ENCODE data around the gene CRADD. TPM values are rescaled to one million over a fixed set of nuclear protein-coding genes. Genes with fewer than 3 reads are reported as not detected.

The CRADD gene
- total RNA-seq, 4 donors from 2014 or later = 16.1 to 43.3 (median 26.5) TPM

DNA sequence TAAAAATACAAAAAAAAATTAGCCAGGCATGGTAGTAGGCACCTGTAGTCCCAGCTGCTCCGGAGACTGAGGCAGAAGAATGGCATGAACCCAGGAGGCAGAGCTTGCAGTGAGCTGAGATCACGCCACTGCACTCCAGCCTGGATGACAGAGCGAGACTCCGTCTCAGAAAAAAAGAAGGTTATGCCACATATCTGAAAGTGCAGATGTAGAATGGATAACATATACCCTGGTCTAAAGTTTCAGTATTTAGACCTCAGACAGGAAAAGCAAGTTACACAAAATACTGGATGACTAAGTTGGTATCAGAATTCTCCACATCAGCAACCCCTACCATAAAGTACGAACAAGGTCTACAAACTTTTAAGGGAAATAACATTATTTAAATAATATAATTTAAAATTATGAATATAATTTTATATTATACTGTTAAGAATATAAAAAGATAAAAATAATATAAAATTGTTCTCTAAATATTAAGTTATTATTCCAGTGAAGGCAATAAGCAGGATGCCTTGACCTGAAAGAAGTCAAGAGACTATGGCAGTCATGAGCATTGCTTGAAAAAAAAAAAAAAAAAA is 169.9 kb downstream of the CRADD start:
- no peak for TF ChIP-seq POLR2A (IDR thresholded peaks at IDR 0.05)
- TF ChIP-seq, protein P1, sequence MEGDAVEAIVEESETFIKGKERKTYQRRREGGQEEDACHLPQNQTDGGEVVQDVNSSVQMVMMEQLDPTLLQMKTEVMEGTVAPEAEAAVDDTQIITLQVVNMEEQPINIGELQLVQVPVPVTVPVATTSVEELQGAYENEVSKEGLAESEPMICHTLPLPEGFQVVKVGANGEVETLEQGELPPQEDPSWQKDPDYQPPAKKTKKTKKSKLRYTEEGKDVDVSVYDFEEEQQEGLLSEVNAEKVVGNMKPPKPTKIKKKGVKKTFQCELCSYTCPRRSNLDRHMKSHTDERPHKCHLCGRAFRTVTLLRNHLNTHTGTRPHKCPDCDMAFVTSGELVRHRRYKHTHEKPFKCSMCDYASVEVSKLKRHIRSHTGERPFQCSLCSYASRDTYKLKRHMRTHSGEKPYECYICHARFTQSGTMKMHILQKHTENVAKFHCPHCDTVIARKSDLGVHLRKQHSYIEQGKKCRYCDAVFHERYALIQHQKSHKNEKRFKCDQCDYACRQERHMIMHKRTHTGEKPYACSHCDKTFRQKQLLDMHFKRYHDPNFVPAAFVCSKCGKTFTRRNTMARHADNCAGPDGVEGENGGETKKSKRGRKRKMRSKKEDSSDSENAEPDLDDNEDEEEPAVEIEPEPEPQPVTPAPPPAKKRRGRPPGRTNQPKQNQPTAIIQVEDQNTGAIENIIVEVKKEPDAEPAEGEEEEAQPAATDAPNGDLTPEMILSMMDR (IDR thresholded peaks at IDR 0.05) = no peak
- intact Hi-C loops (cut with DNase I; ENCODE audit: low total_unique reads) = no loop called here
- DNase-seq (ENCODE audit: low spot score in 2 of 2) = no peak
- H3K4me3 ChIP-seq (ENCODE audit: low read depth, poor library complexity, severe bottlenecking) = no peak overlapping the region
- WGBS, 2 donors = 86 to 93% methylated on average over 5 of the region's 5 CpGs

DNA sequence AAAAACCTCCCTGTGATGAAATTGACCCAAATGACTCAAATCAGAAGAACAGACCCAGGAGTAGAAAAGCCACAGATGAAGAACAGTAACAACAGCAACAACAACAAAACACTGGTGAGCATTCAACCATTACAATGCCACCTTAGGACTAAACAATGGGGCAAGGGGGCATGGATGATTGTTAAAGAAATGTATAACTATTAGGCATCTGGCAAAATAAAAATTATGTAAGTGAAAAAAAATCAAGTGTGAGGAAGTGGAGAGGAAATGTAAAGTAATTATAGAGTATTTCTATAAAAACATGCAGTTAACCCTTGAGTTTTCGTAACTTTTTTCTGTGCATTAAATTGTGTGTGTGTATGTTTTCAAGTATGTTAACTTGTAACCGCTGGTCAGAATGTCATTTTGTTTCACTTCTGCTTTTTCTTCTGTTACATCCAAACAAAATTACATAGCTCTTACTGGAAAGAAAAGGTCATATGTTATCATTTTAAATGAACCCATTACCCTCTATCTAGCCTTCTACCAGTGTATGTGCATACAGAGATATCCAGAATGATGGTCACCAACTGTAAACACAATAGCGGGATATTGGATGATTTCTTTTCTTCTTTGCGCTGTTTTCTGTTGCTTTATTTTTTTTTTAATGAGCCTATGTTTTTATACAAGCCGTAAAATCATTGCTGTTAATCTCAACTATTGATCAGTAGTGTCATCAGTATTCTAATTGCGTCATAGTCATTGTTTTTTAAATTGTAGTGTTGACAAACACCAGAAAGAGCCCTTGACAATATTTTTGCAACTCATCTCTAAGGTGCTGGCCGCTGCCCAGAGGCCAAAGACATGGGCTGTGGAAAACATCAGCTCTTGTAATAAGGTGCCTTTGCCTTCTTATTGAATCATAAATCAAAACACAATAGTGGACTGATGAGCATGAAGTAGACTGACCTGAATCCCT is 170.6 kb downstream of the CRADD start:
- no peak overlapping the region for H3K4me3 ChIP-seq (ENCODE audit: low read depth, poor library complexity, severe bottlenecking)
- TF ChIP-seq POLR2A (IDR thresholded peaks at IDR 0.05) = no peak
- TF ChIP-seq, protein P1 (IDR thresholded peaks at IDR 0.05) = no peak
- intact Hi-C loops (cut with DNase I; ENCODE audit: low total_unique reads) = no loop called here
- no peak for DNase-seq (ENCODE audit: low spot score in 2 of 2)
- 93 to 94% methylated on average over 7 of the region's 7 CpGs for WGBS, 2 donors

DNA sequence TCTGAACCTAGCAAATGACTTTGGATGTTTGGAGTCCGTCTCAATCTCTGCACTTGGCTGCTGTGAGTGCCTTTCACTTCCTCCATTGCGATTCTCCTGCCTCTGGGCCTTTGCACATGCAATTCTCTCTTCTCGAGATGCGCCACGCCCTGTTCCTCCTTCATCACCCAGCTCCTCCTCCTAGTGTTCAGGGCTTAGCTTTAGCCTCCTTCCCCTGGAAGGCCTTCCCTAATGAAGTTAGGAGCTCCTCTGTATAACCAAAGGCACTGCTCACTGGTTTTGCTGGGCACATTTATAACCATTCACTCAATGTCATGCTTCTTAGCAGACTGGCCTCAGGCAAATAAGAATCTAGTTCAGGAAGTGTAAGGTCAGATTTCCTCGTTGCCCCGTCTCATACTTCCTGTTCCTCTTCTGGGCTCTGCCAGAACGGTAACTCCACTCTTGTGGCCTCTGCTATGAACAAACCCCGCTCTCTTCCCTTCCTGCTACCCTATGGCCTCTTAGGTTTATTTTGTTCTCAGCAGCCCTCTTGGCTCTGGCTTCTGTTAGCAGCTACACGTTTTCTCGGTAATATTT is 171.4 kb downstream of the CRADD start:
- intact Hi-C loops (cut with DNase I; ENCODE audit: low total_unique reads) = no loop called here

DNA sequence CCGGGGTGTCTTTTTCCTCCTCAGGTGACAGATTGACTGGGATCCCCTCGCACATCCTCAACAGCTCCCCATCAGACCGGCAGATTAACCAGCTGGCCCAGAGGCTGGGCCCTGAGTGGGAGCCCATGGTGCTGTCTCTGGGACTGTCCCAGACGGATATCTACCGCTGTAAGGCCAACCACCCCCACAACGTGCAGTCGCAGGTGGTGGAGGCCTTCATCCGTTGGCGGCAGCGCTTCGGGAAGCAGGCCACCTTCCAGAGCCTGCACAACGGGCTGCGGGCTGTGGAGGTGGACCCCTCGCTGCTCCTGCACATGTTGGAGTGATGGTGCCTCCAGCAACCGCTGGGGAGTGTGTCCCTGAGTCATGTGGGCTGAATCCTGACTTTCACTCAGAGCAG is 172.8 kb downstream of the CRADD start:
- WGBS, 2 donors = 98 to 99% methylated on average over 14 to 15 of the region's 15 CpGs

More for the DNA sequence above, 171.4 kb downstream of the CRADD start:
- TF ChIP-seq, protein P1 (IDR thresholded peaks at IDR 0.05) = no peak
- no peak for TF ChIP-seq POLR2A (IDR thresholded peaks at IDR 0.05)
- DNase-seq (ENCODE audit: low spot score in 2 of 2) = no peak
- WGBS, 2 donors = 69 to 80% methylated on average over 11 of the region's 11 CpGs
- H3K4me3 ChIP-seq (ENCODE audit: low read depth, poor library complexity, severe bottlenecking) = no peak overlapping the region

DNA sequence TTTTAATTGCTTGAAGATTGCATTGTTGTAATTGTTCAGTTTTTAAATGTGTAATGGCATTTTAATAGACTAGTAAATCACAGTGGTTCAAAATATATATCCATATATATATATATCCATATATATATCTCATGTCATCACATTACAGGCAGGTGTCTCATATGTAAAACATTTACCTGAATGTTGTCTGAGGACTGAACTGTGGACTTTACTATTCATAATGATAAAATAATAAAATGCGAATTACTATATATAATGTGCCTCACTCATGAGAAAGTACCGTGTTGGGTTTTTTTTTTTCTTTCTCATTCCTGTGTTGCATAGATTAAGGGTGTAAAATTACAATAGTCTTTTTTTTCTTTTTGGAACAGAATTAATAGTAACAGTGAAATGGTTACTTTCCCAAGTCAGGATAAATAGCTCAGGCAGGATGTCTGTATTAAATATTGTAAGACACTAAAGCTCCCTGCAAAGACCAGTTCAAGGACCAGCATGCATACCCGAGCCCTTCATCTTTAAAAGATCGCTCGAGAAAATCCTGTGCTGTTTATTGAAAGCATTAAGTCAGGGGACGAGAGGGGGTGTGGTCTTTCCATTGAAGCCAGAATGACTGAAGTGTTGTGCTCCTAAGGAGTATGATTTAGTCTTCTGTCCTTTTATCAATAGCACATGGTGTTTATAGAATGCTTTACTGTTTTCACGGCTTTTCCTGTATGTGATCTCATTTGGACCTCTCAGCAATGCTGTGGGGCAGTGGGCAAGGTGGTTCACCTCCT is 173.5 kb downstream of the CRADD start:
- H3K4me3 ChIP-seq (ENCODE audit: low read depth, poor library complexity, severe bottlenecking) = no peak overlapping the region
- DNase-seq (ENCODE audit: low spot score in 2 of 2) = no peak
- TF ChIP-seq, protein P1 (IDR thresholded peaks at IDR 0.05) = no peak
- no peak for TF ChIP-seq POLR2A (IDR thresholded peaks at IDR 0.05)
- 95% methylated on average over 7 of the region's 7 CpGs for WGBS, 2 donors
- intact Hi-C loops (cut with DNase I; ENCODE audit: low total_unique reads) = no loop called here

More for the DNA sequence above, 172.8 kb downstream of the CRADD start:
- TF ChIP-seq, protein P1 (IDR thresholded peaks at IDR 0.05) = no peak
- TF ChIP-seq POLR2A (IDR thresholded peaks at IDR 0.05) = no peak
- no peak for DNase-seq (ENCODE audit: low spot score in 2 of 2)
- intact Hi-C loops (cut with DNase I; ENCODE audit: low total_unique reads) = no loop called here
- no peak overlapping the region for H3K4me3 ChIP-seq (ENCODE audit: low read depth, poor library complexity, severe bottlenecking)
